GM10266 (cell line): ENCODE measurements around the gene CRAMP1.

ENCODE experiments used
- DNase-seq: peaks from one replicate; pipeline ENCODE4 v3.0.0; 2012; ENCODE audit errors: extremely low spot score
- CTCF ChIP-seq: IDR thresholded peaks from 2 replicates; pipeline ENCODE4 v1.5.1; 2012; ENCODE audit warnings: mild to moderate bottlenecking, low read depth; ENCODE audit not compliant: control insufficient read depth, insufficient read depth; ENCODE audit errors: missing control alignments

The CRAMP1 gene

GRCh38 chr16:1689853-1690252 lies 77.7 kb downstream of the CRAMP1 start:
- TF ChIP-seq CTCF = no peak
- no peak for DNase-seq

- no peak for TF ChIP-seq CTCF
- DNase-seq = no peak
These were observed 78.7 kb downstream of the CRAMP1 start for GRCh38 chr16:1690810-1691209.

GRCh38 chr16:1691276-1691675 lies 79.1 kb downstream of the CRAMP1 start:
- no peak for DNase-seq
- TF ChIP-seq CTCF = no peak

GRCh38 chr16:1691956-1692355 lies 79.8 kb downstream of the CRAMP1 start:
- no peak for TF ChIP-seq CTCF
- no peak for DNase-seq

GRCh38 chr16:1696863-1697262 lies 84.7 kb downstream of the CRAMP1 start:
- DNase-seq = no peak
- TF ChIP-seq CTCF = no peak

- no peak for DNase-seq
- no peak for TF ChIP-seq CTCF
These were observed 86.5 kb downstream of the CRAMP1 start for GRCh38 chr16:1698680-1699079.

- no peak for TF ChIP-seq CTCF
- no peak for DNase-seq
These were observed 88.1 kb downstream of the CRAMP1 start for GRCh38 chr16:1700246-1700645.
